HEK293T (cell line): ENCODE measurements around the gene FNTB.

Experiments used
- BHLHE40 ChIP-seq: fragments of 450-650 bp; IDR thresholded peaks from 2 replicates; pipeline ENCODE4 v1.6.1; 2016; ENCODE audit warnings: mild to moderate bottlenecking, moderate library complexity, borderline replicate concordance
- CTBP1 ChIP-seq: fragments of 450-650 bp; IDR thresholded peaks from 2 replicates; pipeline ENCODE4 v1.6.1; 2016; ENCODE audit warnings: borderline replicate concordance
- ELF4 ChIP-seq: fragments of 450-650 bp; IDR thresholded peaks from 2 replicates; pipeline ENCODE4 v1.6.1; 2017; ENCODE audit warnings: antibody characterized with exemption
- FOXK2 ChIP-seq: fragments of 450-650 bp; IDR thresholded peaks from 2 replicates; pipeline ENCODE4 v1.6.1; 2016; ENCODE audit warnings: mild to moderate bottlenecking
- HDGF ChIP-seq: fragments of 450-650 bp; IDR thresholded peaks from 2 replicates; pipeline ENCODE4 v1.6.1; 2017; ENCODE audit warnings: antibody characterized with exemption, borderline replicate concordance
- L3MBTL2 ChIP-seq: fragments of 450-650 bp; conservative IDR thresholded peaks from 2 replicates; pipeline ENCODE4 v1.6.1; 2016; ENCODE audit warnings: mild to moderate bottlenecking
- LEF1 ChIP-seq: fragments of 450-650 bp; IDR thresholded peaks from 2 replicates; pipeline ENCODE4 v1.6.1; 2017; ENCODE audit warnings: mild to moderate bottlenecking, borderline replicate concordance
- SP1 ChIP-seq: fragments of 450-650 bp; IDR thresholded peaks from 2 replicates; pipeline ENCODE4 v1.6.1; 2017
- TARDBP ChIP-seq: fragments of 450-650 bp; IDR thresholded peaks from 2 replicates; pipeline ENCODE4 v1.6.1; 2016
- ZNF384 ChIP-seq: fragments of 450-650 bp; IDR thresholded peaks from 2 replicates; pipeline ENCODE4 v1.6.1; 2016

DNA sequence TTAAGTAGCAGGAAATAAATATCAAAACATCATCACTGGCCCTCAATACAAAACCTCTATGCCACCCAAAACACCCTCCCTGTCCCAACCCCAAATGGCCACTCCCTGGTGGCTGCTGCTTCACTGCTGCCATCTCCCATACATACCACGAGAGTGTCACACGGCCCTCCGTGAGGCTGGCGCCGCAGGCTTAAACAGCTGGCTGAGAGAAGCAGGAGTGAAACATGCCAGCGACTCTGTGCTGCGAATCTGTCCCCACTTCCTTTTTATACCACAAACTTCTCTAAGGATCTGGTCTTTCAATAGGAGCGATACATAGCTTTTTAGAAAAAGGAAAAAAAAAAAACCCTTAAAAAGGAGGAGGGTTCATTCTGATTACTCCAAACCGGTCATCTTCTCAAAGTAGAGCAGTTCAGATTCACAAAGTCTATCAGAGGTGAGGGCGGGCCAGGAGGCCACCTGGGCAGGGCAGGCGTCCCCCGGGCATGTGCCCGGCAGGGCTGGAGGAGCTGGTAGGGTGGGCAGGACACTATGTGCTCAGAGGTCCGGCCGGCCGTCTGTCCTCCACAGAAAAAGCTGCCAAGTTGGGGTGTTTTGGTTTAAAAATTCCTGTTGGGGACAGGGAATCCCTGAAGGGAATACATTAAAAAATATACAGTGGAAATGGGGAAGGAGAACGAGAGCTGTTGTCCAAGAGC, 89.1 kb downstream of the FNTB start:
- no peak for TF ChIP-seq SP1
- no peak for TF ChIP-seq TARDBP
- TF ChIP-seq CTBP1 = no peak
- TF ChIP-seq HDGF = no peak
- TF ChIP-seq FOXK2 = no peak
- TF ChIP-seq BHLHE40 = no peak
- TF ChIP-seq L3MBTL2 = no peak
- no peak for TF ChIP-seq ELF4
- TF ChIP-seq LEF1 = no peak
- TF ChIP-seq ZNF384 = no peak
